AG09309 (cell line): ENCODE results near the gene STK25.
"Not testable (repeated sequence)": the region's sequence is repeated elsewhere in the genome, so short reads cannot be mapped to it uniquely, and the experiment has no call there.

Experiments
- DNase-seq: peaks from one replicate; pipeline ENCODE4 v3.0.0-alpha.2; 2010; ENCODE audit warnings: low read depth
- H3K4me3 ChIP-seq: 2 replicates; pipeline ENCODE4 v1.5.1; 2011; ENCODE audit warnings: mild to moderate bottlenecking, low read depth, low read length, moderate library complexity; ENCODE audit not compliant: control insufficient read depth
- TF ChIP-seq, protein P1 (sequence below): IDR thresholded peaks from 2 replicates; pipeline ENCODE4 v1.5.1; 2011; ENCODE audit warnings: mild to moderate bottlenecking, low read depth, low read length, inconsistent platforms; ENCODE audit not compliant: insufficient read depth, control insufficient read depth; ENCODE audit errors: missing control alignments

The STK25 gene

GRCh38 chr2:241532733-241533601 lies 24.6 kb upstream of the STK25 start:
- H3K4me3 ChIP-seq: no peak overlapping the region
- TF ChIP-seq, protein P1, sequence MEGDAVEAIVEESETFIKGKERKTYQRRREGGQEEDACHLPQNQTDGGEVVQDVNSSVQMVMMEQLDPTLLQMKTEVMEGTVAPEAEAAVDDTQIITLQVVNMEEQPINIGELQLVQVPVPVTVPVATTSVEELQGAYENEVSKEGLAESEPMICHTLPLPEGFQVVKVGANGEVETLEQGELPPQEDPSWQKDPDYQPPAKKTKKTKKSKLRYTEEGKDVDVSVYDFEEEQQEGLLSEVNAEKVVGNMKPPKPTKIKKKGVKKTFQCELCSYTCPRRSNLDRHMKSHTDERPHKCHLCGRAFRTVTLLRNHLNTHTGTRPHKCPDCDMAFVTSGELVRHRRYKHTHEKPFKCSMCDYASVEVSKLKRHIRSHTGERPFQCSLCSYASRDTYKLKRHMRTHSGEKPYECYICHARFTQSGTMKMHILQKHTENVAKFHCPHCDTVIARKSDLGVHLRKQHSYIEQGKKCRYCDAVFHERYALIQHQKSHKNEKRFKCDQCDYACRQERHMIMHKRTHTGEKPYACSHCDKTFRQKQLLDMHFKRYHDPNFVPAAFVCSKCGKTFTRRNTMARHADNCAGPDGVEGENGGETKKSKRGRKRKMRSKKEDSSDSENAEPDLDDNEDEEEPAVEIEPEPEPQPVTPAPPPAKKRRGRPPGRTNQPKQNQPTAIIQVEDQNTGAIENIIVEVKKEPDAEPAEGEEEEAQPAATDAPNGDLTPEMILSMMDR: no peak
- no peak for DNase-seq

DNA sequence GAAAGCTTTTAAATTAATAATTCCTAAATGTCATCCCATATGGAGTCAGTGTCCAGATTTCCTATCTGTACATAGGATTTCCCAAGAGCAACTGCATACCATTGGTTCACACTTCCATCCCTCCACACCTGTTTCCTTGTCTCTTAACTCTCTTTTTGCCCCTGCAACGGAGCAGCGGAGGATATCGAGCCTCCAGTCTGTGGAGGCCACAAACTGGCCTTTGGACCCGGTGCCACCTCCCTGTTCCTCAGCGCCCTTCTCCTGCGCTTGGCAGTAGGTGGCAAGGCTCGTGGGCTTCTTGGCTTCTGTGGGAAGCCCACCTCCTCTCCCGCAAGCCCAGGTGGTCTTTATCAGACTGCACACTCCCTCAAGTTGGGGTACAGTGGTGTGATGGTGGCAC lies 23.8 kb upstream of the STK25 start:
- no peak overlapping the region for H3K4me3 ChIP-seq
- DNase-seq: no peak

GRCh38 chr2:241531161-241531722 lies 22.9 kb upstream of the STK25 start:
- TF ChIP-seq, protein P1: no peak
- no peak overlapping the region for H3K4me3 ChIP-seq
- no peak for DNase-seq

More for the DNA sequence above, 23.8 kb upstream of the STK25 start:
- TF ChIP-seq, protein P1: no peak

DNA sequence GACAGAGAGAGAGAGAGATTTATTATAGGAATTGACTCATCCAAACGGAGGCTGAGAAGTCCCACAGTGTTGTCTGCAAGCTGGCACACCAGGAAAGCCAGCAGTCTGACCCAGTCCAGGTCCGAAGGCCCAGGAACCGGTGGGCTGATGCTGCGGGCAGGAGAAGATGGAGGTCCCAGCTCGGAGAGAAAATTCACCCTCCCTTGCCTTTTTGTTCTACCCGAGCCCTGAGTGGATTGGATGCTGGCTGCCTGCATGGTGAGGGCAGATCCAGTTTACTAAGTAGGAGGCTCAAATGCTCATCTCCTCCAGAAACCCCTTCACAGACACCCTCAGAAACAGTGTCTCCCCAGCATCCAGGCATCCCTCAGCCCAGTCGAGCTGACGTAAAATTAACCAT lies 22.2 kb upstream of the STK25 start:
- no peak overlapping the region for H3K4me3 ChIP-seq
- DNase-seq: no peak
- TF ChIP-seq, protein P1: no peak

GRCh38 chr2:241525818-241526780 lies 17.7 kb upstream of the STK25 start:
- DNase-seq, H3K4me3 ChIP-seq: not testable (repeated sequence)

GRCh38 chr2:241522477-241522876 lies 14.1 kb upstream of the STK25 start:
- no peak for DNase-seq
- no peak overlapping the region for H3K4me3 ChIP-seq
- TF ChIP-seq, protein P1: no peak
